Neural progenitor cell (in vitro differentiated cells): ENCODE results near the gene ZBTB46.

ENCODE experiments used
- CTCF ChIP-seq: fragments of 200-600 bp; sonication (generic); IDR thresholded peaks from 2 replicates; pipeline ENCODE4 v1.5.1; 2017; ENCODE audit warnings: antibody characterized with exemption, mild to moderate bottlenecking
- EZH2 ChIP-seq: fragments of 200-600 bp; sonication (generic); IDR thresholded peaks from 2 replicates; pipeline ENCODE4 v1.6.1; 2017; ENCODE audit warnings: antibody characterized with exemption, mild to moderate bottlenecking, moderate library complexity
- EZH2phosphoT487 ChIP-seq: fragments of 200-600 bp; sonication (generic); IDR thresholded peaks from 2 replicates; pipeline ENCODE4 v1.6.1; 2017; ENCODE audit warnings: antibody characterized with exemption

DNA sequence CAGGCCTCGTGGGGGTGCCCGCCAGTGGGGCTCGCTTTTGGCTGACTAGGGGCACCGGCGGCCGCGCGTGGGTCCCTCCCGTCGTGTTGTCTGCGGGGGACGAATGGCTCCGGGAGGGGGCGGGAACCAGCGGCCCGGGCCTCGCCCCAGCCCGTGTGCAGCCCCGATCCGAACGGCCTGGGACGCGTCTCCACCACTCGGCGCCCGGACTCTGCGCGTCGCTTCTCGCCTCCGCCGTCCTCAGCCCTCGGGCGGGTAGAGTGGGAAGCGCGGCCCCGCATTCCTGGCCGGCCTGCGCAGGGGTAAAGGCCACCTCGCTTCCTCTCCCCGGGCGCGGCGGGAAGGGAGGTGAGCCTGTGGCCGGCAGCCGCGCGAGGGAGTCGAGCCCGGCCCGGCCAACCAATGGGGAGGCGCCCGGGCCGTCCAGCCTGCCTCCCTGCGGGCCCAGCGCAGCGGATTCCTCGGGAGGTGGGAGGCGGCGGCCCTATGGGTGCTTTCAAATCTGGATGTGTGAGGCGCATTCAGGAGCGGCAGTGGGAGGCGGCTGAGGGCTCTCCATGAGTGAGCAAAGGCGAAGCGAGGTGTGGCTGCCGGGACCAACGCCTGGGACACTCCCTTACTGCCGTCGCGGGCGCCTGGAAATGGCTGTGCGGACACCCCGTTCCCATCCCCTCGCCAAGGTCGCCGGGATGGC lies 1.1 kb upstream of the ZBTB46 start:
- TF ChIP-seq CTCF (no peak), EZH2 (peak; percentile 97), EZH2phosphoT487 (peak; percentile 95)
